GM18526 (cell line): ENCODE results near the gene KRT83.

Source experiments
- POLR2A ChIP-seq: IDR thresholded peaks from 3 replicates; pipeline ENCODE4 v1.6.1; 2011; ENCODE audit not compliant: insufficient read length; ENCODE audit errors: extremely low read depth

Gene KRT83

GRCh38 chr12:52285172-52285745 is 35.9 kb downstream of the KRT83 start:
- TF ChIP-seq POLR2A, result no peak

GRCh38 chr12:52284562-52285171 is 36.5 kb downstream of the KRT83 start:
- no peak for TF ChIP-seq POLR2A

GRCh38 chr12:52280796-52281560 is 40.2 kb downstream of the KRT83 start:
- TF ChIP-seq POLR2A, result no peak

GRCh38 chr12:52280319-52280795 is 40.8 kb downstream of the KRT83 start:
- no peak for TF ChIP-seq POLR2A

- no peak for TF ChIP-seq POLR2A
Observed at GRCh38 chr12:52279422-52280318, 41.5 kb downstream of the KRT83 start.

GRCh38 chr12:52278575-52279421 is 42.4 kb downstream of the KRT83 start:
- no peak for TF ChIP-seq POLR2A

GRCh38 chr12:52277486-52278245 is 43.5 kb downstream of the KRT83 start:
- no peak for TF ChIP-seq POLR2A

- no peak for TF ChIP-seq POLR2A
Observed at GRCh38 chr12:52275686-52276085, 45.5 kb downstream of the KRT83 start.

GRCh38 chr12:52274521-52275120 is 46.6 kb downstream of the KRT83 start, which contains the start of gene KRT86:
TSS of gene KRT86 (plus strand) at chr12:52274645. CDS start at chr12:52301917, 27,272 bp downstream.
- no peak for TF ChIP-seq POLR2A

- TF ChIP-seq POLR2A, result no peak
Observed at GRCh38 chr12:52271158-52271557, 50.0 kb downstream of the KRT83 start.

- TF ChIP-seq POLR2A, result no peak
Observed at GRCh38 chr12:52270541-52271070, 50.6 kb downstream of the KRT83 start.

GRCh38 chr12:52268212-52268611 is 53.0 kb downstream of the KRT83 start:
- no peak for TF ChIP-seq POLR2A

GRCh38 chr12:52267699-52268098 is 53.5 kb downstream of the KRT83 start:
- no peak for TF ChIP-seq POLR2A

- TF ChIP-seq POLR2A, result no peak
Observed at GRCh38 chr12:52267266-52267665, 53.9 kb downstream of the KRT83 start.
